Astrocyte (in vitro differentiated cells and primary cell): ENCODE measurements around the gene MEIOB.

Experiments
- CTCF ChIP-seq: IDR thresholded peaks from 2 replicates; pipeline ENCODE4 v1.5.1; 2011; ENCODE audit warnings: low read depth, mild to moderate bottlenecking, inconsistent platforms, low read length, moderate library complexity; ENCODE audit not compliant: insufficient read depth
- EZH2 ChIP-seq: IDR thresholded peaks from 2 replicates; pipeline ENCODE4 v1.6.1; 2012; ENCODE audit warnings: mild to moderate bottlenecking, low read length, inconsistent platforms; ENCODE audit not compliant: insufficient read depth

GRCh38 chr16:1787056-1787321 is 85.0 kb downstream of the MEIOB start:
- TF ChIP-seq CTCF (no peak), EZH2 (no peak)
